GM23338 (cell line): ENCODE measurements around the gene AMPH.

ENCODE experiments used
- CREB1 ChIP-seq: fragments of 250-450 bp; sonication (Bioruptor Pico); IDR thresholded peaks from 2 replicates; pipeline ENCODE4 v1.5.0; 2020; ENCODE audit warnings: low read depth, mild to moderate bottlenecking, moderate library complexity
- EZH2 ChIP-seq: fragments of 200-600 bp; sonication (generic); IDR thresholded peaks from one replicate; pipeline ENCODE4 v1.8.0; 2017; ENCODE audit warnings: antibody characterized with exemption, mild to moderate bottlenecking, low read depth; ENCODE audit not compliant: unreplicated experiment
- EZH2phosphoT487 ChIP-seq: fragments of 200-600 bp; sonication (generic); IDR thresholded peaks from one replicate; pipeline ENCODE4 v1.8.1; 2018; ENCODE audit warnings: antibody characterized with exemption; ENCODE audit not compliant: unreplicated experiment
- ZNF462 ChIP-seq: fragments of 250-450 bp; sonication (Bioruptor Pico); IDR thresholded peaks from 2 replicates; pipeline ENCODE4 v1.5.0; 2020; ENCODE audit warnings: mild to moderate bottlenecking, moderate library complexity
- TF ChIP-seq, protein P1 (sequence below), 2 experiments: fragments of 200-600 bp in 1 of 2; sonication (generic) in 1 of 2; conservative IDR thresholded peaks; 2 replicates each; pipeline versions ENCODE4 v1.5.1 to v1.6.1; 2016 to 2017; ENCODE audit warnings: antibody characterized with exemption in 2 of 2, low read depth in 2 of 2, mild to moderate bottlenecking in 2 of 2, moderate library complexity in 1 of 2
- TF ChIP-seq, protein P2 (sequence below): IDR thresholded peaks from 2 replicates; pipeline ENCODE4 v1.6.1; 2016; ENCODE audit warnings: antibody characterized with exemption

GRCh38 chr7:38675494-38676106 lies 44.4 kb upstream of the AMPH start:
- TF ChIP-seq, protein P1, sequence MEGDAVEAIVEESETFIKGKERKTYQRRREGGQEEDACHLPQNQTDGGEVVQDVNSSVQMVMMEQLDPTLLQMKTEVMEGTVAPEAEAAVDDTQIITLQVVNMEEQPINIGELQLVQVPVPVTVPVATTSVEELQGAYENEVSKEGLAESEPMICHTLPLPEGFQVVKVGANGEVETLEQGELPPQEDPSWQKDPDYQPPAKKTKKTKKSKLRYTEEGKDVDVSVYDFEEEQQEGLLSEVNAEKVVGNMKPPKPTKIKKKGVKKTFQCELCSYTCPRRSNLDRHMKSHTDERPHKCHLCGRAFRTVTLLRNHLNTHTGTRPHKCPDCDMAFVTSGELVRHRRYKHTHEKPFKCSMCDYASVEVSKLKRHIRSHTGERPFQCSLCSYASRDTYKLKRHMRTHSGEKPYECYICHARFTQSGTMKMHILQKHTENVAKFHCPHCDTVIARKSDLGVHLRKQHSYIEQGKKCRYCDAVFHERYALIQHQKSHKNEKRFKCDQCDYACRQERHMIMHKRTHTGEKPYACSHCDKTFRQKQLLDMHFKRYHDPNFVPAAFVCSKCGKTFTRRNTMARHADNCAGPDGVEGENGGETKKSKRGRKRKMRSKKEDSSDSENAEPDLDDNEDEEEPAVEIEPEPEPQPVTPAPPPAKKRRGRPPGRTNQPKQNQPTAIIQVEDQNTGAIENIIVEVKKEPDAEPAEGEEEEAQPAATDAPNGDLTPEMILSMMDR (conservative IDR thresholded peaks at IDR 0.05; ENCODE audit: low read depth in 2 of 2) = no peak
- TF ChIP-seq, protein P2, sequence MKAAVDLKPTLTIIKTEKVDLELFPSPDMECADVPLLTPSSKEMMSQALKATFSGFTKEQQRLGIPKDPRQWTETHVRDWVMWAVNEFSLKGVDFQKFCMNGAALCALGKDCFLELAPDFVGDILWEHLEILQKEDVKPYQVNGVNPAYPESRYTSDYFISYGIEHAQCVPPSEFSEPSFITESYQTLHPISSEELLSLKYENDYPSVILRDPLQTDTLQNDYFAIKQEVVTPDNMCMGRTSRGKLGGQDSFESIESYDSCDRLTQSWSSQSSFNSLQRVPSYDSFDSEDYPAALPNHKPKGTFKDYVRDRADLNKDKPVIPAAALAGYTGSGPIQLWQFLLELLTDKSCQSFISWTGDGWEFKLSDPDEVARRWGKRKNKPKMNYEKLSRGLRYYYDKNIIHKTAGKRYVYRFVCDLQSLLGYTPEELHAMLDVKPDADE = no peak
- TF ChIP-seq CREB1 (CRISPR knock-in tag) (no peak), ZNF462 (no peak), EZH2phosphoT487 (no peak), EZH2 (no peak)
